Measurements from ENCODE around the gene CNKSR2.

Gene CNKSR2

GRCh38 chrX:21700967-21701366 lies 326.7 kb downstream of the CNKSR2 start:
- no peak overlapping the region for H3K4me3 ChIP-seq (ENCODE audit: low read length)
- WGBS (ENCODE audit: insufficient coverage, insufficient read length) = no CpG with 5 or more reads among the region's 3 CpGs
- no peaks in the 10 kb centered on the region for H3K9me3 ChIP-seq (ENCODE audit: control insufficient read depth, insufficient read depth, low read length)
- H3K4me1 ChIP-seq (ENCODE audit: control insufficient read depth, insufficient read depth, low read length) = no peaks in the 10 kb centered on the region
- no peak overlapping the region for H3K27ac ChIP-seq (ENCODE audit: low read length)
- no peaks in the 10 kb centered on the region for H3K27me3 ChIP-seq (ENCODE audit: control insufficient read depth, insufficient read depth, low read length)
- H3K36me3 ChIP-seq (ENCODE audit: control insufficient read depth, insufficient read depth, low read length) = no peaks in the 10 kb centered on the region
- no peak for DNase-seq (ENCODE audit: low read depth, low spot score)

- no peaks in the 10 kb centered on the region for H3K4me1 ChIP-seq (ENCODE audit: control insufficient read depth, insufficient read depth, low read length)
These were observed 328.5 kb downstream of the CNKSR2 start for GRCh38 chrX:21702725-21703124.

More at GRCh38 chrX:21702725-21703124, 328.5 kb downstream of the CNKSR2 start:
- no peaks in the 10 kb centered on the region for H3K9me3 ChIP-seq (ENCODE audit: control insufficient read depth, insufficient read depth, low read length)
- H3K36me3 ChIP-seq (ENCODE audit: control insufficient read depth, insufficient read depth, low read length) = no peaks in the 10 kb centered on the region
- WGBS (ENCODE audit: insufficient coverage, insufficient read length) = no CpG with 5 or more reads among the region's 4 CpGs
- no peak overlapping the region for H3K27ac ChIP-seq (ENCODE audit: low read length)
- no peak for DNase-seq (ENCODE audit: low read depth, low spot score)
- H3K27me3 ChIP-seq (ENCODE audit: control insufficient read depth, insufficient read depth, low read length) = no peaks in the 10 kb centered on the region
- H3K4me3 ChIP-seq (ENCODE audit: low read length) = no peak overlapping the region

Data from iPS DF 6.9 (cell line).